Parathyroid adenoma (tissue), 2 donors: ENCODE data around the gene BICDL1.

Experiments used
- H2AFZ ChIP-seq: fragments of 300-600 bp; sonication (generic); one replicate; pipeline ENCODE4 v1.7.0; 2017; ENCODE audit warnings: antibody characterized with exemption, mild to moderate bottlenecking
- H3K27ac ChIP-seq: fragments of 300-600 bp; sonication (generic); one replicate; pipeline ENCODE4 v1.7.0; 2017
- H3K27me3 ChIP-seq: fragments of 300-600 bp; sonication (generic); one replicate; pipeline ENCODE4 v1.7.0; 2017; ENCODE audit warnings: low read length; ENCODE audit not compliant: control insufficient read depth, insufficient read depth
- H3K36me3 ChIP-seq: fragments of 300-600 bp; sonication (generic); one replicate; pipeline ENCODE4 v1.7.0; 2017; ENCODE audit warnings: low read length; ENCODE audit not compliant: control insufficient read depth, insufficient read depth
- H3K4me1 ChIP-seq: fragments of 300-600 bp; sonication (generic); one replicate; pipeline ENCODE4 v1.7.0; 2017; ENCODE audit warnings: control low read depth
- H3K4me2 ChIP-seq: fragments of 300-600 bp; sonication (generic); one replicate; pipeline ENCODE4 v1.7.0; 2017; ENCODE audit warnings: low read length
- H3K4me3 ChIP-seq: fragments of 300-600 bp; sonication (generic); one replicate; pipeline ENCODE4 v1.7.0; 2017; ENCODE audit warnings: low read depth, low read length
- H3K79me2 ChIP-seq: fragments of 300-600 bp; sonication (generic); one replicate; pipeline ENCODE4 v1.7.0; 2017; ENCODE audit warnings: control low read depth
- H3K9ac ChIP-seq: fragments of 300-600 bp; sonication (generic); one replicate; pipeline ENCODE4 v1.7.0; 2017; ENCODE audit warnings: mild to moderate bottlenecking
- H3K9me3 ChIP-seq: fragments of 300-600 bp; sonication (generic); one replicate; pipeline ENCODE4 v1.7.0; 2017; ENCODE audit warnings: low read length; ENCODE audit not compliant: control insufficient read depth
- CTCF ChIP-seq: fragments of 300-600 bp; sonication (generic); IDR thresholded peaks from one replicate; pipeline ENCODE4 v1.7.0; 2017; ENCODE audit warnings: antibody characterized with exemption, mild to moderate bottlenecking
- donor health status: primary hyperparathyroidism.

Gene BICDL1

GRCh38 chr12:120109570-120110267 is 120.7 kb downstream of the BICDL1 start:
- Histone ChIP-seq H3K9me3 (no peaks in the 10 kb centered on the region), H3K4me2 (no peak overlapping the region), H3K4me1 (no peaks in the 10 kb centered on the region), H2AFZ (no peak overlapping the region), H3K27me3 (no peaks in the 10 kb centered on the region), H3K4me3 (no peak overlapping the region), H3K79me2 (peaks cover 29% of the 10 kb centered on the region), H3K27ac (no peak overlapping the region), H3K36me3 (no peaks in the 10 kb centered on the region), H3K9ac (no peak overlapping the region)
- TF ChIP-seq CTCF: no peak

- H3K9ac ChIP-seq: no peak overlapping the region
- no peak overlapping the region for H3K4me3 ChIP-seq
- H3K79me2 ChIP-seq: peaks cover 35% of the 10 kb centered on the region
- TF ChIP-seq CTCF: no peak
- H3K4me2 ChIP-seq: no peak overlapping the region
- H3K27me3 ChIP-seq: no peaks in the 10 kb centered on the region
- H3K9me3 ChIP-seq: no peaks in the 10 kb centered on the region
- H3K4me1 ChIP-seq: peaks cover 8% of the 10 kb centered on the region
- no peak overlapping the region for H3K27ac ChIP-seq
- H3K36me3 ChIP-seq: no peaks in the 10 kb centered on the region
- H2AFZ ChIP-seq: no peak overlapping the region
Observed at GRCh38 chr12:120110550-120111501, 121.8 kb downstream of the BICDL1 start.

- Histone ChIP-seq H2AFZ (no peak overlapping the region), H3K79me2 (peaks cover 28% of the 10 kb centered on the region), H3K4me1 (peaks cover 9% of the 10 kb centered on the region), H3K27me3 (no peaks in the 10 kb centered on the region), H3K27ac (no peak overlapping the region), H3K4me3 (no peak overlapping the region), H3K9ac (no peak overlapping the region), H3K9me3 (no peaks in the 10 kb centered on the region), H3K36me3 (no peaks in the 10 kb centered on the region), H3K4me2 (no peak overlapping the region)
- TF ChIP-seq CTCF: no peak
Observed at GRCh38 chr12:120115066-120115465, 126.0 kb downstream of the BICDL1 start.

GRCh38 chr12:120115692-120116440 is 126.8 kb downstream of the BICDL1 start:
- H3K4me2 ChIP-seq: peak overlapping the region; percentile 76
- H3K4me1 ChIP-seq: peaks cover 9% of the 10 kb centered on the region
- H3K9me3 ChIP-seq: no peaks in the 10 kb centered on the region
- no peak overlapping the region for H3K27ac ChIP-seq
- H3K36me3 ChIP-seq: no peaks in the 10 kb centered on the region
- peak overlapping the region; percentile 48 for H2AFZ ChIP-seq
- no peak overlapping the region for H3K9ac ChIP-seq
- peaks cover 28% of the 10 kb centered on the region for H3K79me2 ChIP-seq
- H3K27me3 ChIP-seq: no peaks in the 10 kb centered on the region
- no peak for TF ChIP-seq CTCF
- peak overlapping the region; percentile 65 for H3K4me3 ChIP-seq
